ENCODE results near the gene TMEM132D. TPM values are rescaled to one million over a fixed set of nuclear protein-coding genes. Genes with fewer than 3 reads are reported as not detected.

Gene TMEM132D
- polyA plus RNA-seq, 1 experiment = 0.02 TPM

GRCh38 chr12:129393357-129393937 is 510.4 kb downstream of the TMEM132D start:
- H3K27me3 ChIP-seq (ENCODE audit: control insufficient read depth, insufficient read depth, low read length) = no peaks in the 10 kb centered on the region
- TF ChIP-seq CTCF (IDR thresholded peaks at IDR 0.05; ENCODE audit: insufficient read depth, low read depth, low read length) = no peak
- ChIA-PET CTCF (no interaction called here), POLR2A (no interaction called here)
- H3K4me3 ChIP-seq (ENCODE audit: low read depth, low read length) = no peak overlapping the region
- H3K36me3 ChIP-seq (ENCODE audit: control insufficient read depth, insufficient read depth, low read length) = no peaks in the 10 kb centered on the region
- DNase-seq (ENCODE audit: low read depth) = no peak

- H3K27me3 ChIP-seq (ENCODE audit: control insufficient read depth, insufficient read depth, low read length) = no peaks in the 10 kb centered on the region
- no peak overlapping the region for H3K4me3 ChIP-seq (ENCODE audit: low read depth, low read length)
- no peak for DNase-seq (ENCODE audit: low read depth)
- no peak for TF ChIP-seq CTCF (IDR thresholded peaks at IDR 0.05; ENCODE audit: insufficient read depth, low read depth, low read length)
- ChIA-PET CTCF (no interaction called here), POLR2A (no interaction called here)
- H3K36me3 ChIP-seq (ENCODE audit: control insufficient read depth, insufficient read depth, low read length) = no peaks in the 10 kb centered on the region
Measured at GRCh38 chr12:129385637-129385990, 518.2 kb downstream of the TMEM132D start.

GRCh38 chr12:129383956-129384355 is 519.9 kb downstream of the TMEM132D start:
- no peak for TF ChIP-seq CTCF (IDR thresholded peaks at IDR 0.05; ENCODE audit: insufficient read depth, low read depth, low read length)
- Histone ChIP-seq H3K4me3 (ENCODE audit: low read depth, low read length) (no peak overlapping the region), H3K36me3 (ENCODE audit: control insufficient read depth, insufficient read depth, low read length) (no peaks in the 10 kb centered on the region), H3K27me3 (ENCODE audit: control insufficient read depth, insufficient read depth, low read length) (no peaks in the 10 kb centered on the region)
- DNase-seq (ENCODE audit: low read depth) = no peak
- ChIA-PET CTCF (no interaction called here), POLR2A (no interaction called here)

GRCh38 chr12:129381715-129382114 is 522.1 kb downstream of the TMEM132D start:
- no peak for TF ChIP-seq CTCF (IDR thresholded peaks at IDR 0.05; ENCODE audit: insufficient read depth, low read depth, low read length)
- CTCF ChIA-PET = no interaction called here
- H3K27me3 ChIP-seq (ENCODE audit: control insufficient read depth, insufficient read depth, low read length) = no peaks in the 10 kb centered on the region
- no peak for DNase-seq (ENCODE audit: low read depth)
- H3K36me3 ChIP-seq (ENCODE audit: control insufficient read depth, insufficient read depth, low read length) = no peaks in the 10 kb centered on the region
- POLR2A ChIA-PET = no interaction called here
- no peak overlapping the region for H3K4me3 ChIP-seq (ENCODE audit: low read depth, low read length)

GRCh38 chr12:129379076-129379804 is 524.6 kb downstream of the TMEM132D start:
- CTCF ChIA-PET = no interaction called here
- POLR2A ChIA-PET = no interaction called here
- Histone ChIP-seq H3K27me3 (ENCODE audit: control insufficient read depth, insufficient read depth, low read length) (no peaks in the 10 kb centered on the region), H3K4me3 (ENCODE audit: low read depth, low read length) (no peak overlapping the region), H3K36me3 (ENCODE audit: control insufficient read depth, insufficient read depth, low read length) (no peaks in the 10 kb centered on the region)
- no peak for TF ChIP-seq CTCF (IDR thresholded peaks at IDR 0.05; ENCODE audit: insufficient read depth, low read depth, low read length)
- no peak for DNase-seq (ENCODE audit: low read depth)
